Esophagus squamous epithelium (tissue), 5 donors: ENCODE data around the gene CHI3L2. TPM values are rescaled to one million over a fixed set of nuclear protein-coding genes. Genes with fewer than 3 reads are reported as not detected.
A peak's percentile ranks its signal among the peaks of the same experiment; 100 is the strongest.

Source experiments
- DNase-seq: peaks from one replicate; lab custom pipeline; 2025; lab: John Stamatoyannopoulos, UW
- H3K27ac ChIP-seq, 4 donors: fragments of 200-600 bp; sonication (generic); one replicate each; pipeline ENCODE4 v1.5.1; 2016 to 2019; ENCODE audit warnings: mild to moderate bottlenecking in 1 of 4
- H3K27me3 ChIP-seq, 4 donors: fragments of 200-600 bp; sonication (generic); 1 replicate in 3 of 4; 2 replicates in 1 of 4; pipeline versions ENCODE4 v1.5.1 to v1.6.0; 2017 to 2021; ENCODE audit warnings: antibody characterized with exemption in 1 of 4
- H3K36me3 ChIP-seq, 3 donors: fragments of 200-600 bp; sonication (generic); one replicate each; pipeline ENCODE4 v1.5.1; 2016 to 2019
- H3K4me1 ChIP-seq, 3 donors: fragments of 200-600 bp; sonication (generic); one replicate each; pipeline ENCODE4 v1.5.1; 2017 to 2019
- H3K4me3 ChIP-seq, 4 donors: fragments of 200-600 bp; sonication (generic); 1 replicate in 3 of 4; 2 replicates in 1 of 4; pipeline ENCODE4 v1.5.1; 2016 to 2019; ENCODE audit warnings: mild to moderate bottlenecking in 2 of 4, moderate library complexity in 1 of 4
- H3K9me3 ChIP-seq, 3 donors: fragments of 200-600 bp; sonication (generic); one replicate each; pipeline ENCODE4 v1.5.1; 2016 to 2019
- POLR2A ChIP-seq, 4 donors: fragments of 450-650 bp; IDR thresholded peaks; one replicate each; pipeline ENCODE4 v1.6.1; 2017; ENCODE audit warnings: antibody characterized with exemption in 4 of 4, mild to moderate bottlenecking in 4 of 4, moderate library complexity in 3 of 4
- WGBS, 2 donors: methylation state at CpG; one replicate each; pipeline ENCODE4 v1.1.5; 2018; 5-methylcytosine and 5-hydroxymethylcytosine counted together
- intact Hi-C: fragments of 100-400 bp; cut with DNase I; formaldehyde crosslinking; loops from one replicate; pipeline ENCODE4 v1.15.0; 2022
- total RNA-seq, 4 donors: library from RNA; depleted of rRNA; stranded (reverse); fragments of >200 nt; gene quantifications; one replicate each; pipeline ENCODE4 v1.1.0, GENCODE V29; 2016
- TF ChIP-seq, protein P1 (sequence below), 6 experiments: fragments of 450-650 bp in 4 of 6; fragments of 200-600 bp in 2 of 6; sonication (generic) in 2 of 6; IDR thresholded peaks; one replicate each; pipeline ENCODE4 v1.5.1; 2016 to 2019; ENCODE audit warnings: antibody characterized with exemption in 6 of 6, mild to moderate bottlenecking in 4 of 6, moderate library complexity in 4 of 6
- donor health status: DM: yes; HTN: yes; CAD: no.

Gene CHI3L2
- total RNA-seq, 4 donors from 2014 or later: 0.57 to 42.4 (median 1.8) TPM

GRCh38 chr1:111225717-111226400, 1.7 kb upstream of the CHI3L2 start:
- intact Hi-C loops: loop anchor here (5.0 to 10.0 kb wide), 2 partner anchors 109 to 171 kb away; no protein-coding TSS in a partner anchor
- Histone ChIP-seq H3K4me3 (no peak overlapping the region), H3K9me3 (no peaks in the 10 kb centered on the region), H3K36me3 (no peaks in the 10 kb centered on the region), H3K27me3 (no peaks in the 10 kb centered on the region), H3K27ac (no peak overlapping the region), H3K4me1 (peaks cover 13 to 49% (median 35%) of the 10 kb centered on the region in 3 donors)
- 55 to 57% methylated on average over 6 of the region's 6 CpGs for WGBS, 2 donors
- DNase-seq: no peak
- TF ChIP-seq POLR2A (IDR thresholded peaks at IDR 0.05): no peak
- TF ChIP-seq, protein P1, sequence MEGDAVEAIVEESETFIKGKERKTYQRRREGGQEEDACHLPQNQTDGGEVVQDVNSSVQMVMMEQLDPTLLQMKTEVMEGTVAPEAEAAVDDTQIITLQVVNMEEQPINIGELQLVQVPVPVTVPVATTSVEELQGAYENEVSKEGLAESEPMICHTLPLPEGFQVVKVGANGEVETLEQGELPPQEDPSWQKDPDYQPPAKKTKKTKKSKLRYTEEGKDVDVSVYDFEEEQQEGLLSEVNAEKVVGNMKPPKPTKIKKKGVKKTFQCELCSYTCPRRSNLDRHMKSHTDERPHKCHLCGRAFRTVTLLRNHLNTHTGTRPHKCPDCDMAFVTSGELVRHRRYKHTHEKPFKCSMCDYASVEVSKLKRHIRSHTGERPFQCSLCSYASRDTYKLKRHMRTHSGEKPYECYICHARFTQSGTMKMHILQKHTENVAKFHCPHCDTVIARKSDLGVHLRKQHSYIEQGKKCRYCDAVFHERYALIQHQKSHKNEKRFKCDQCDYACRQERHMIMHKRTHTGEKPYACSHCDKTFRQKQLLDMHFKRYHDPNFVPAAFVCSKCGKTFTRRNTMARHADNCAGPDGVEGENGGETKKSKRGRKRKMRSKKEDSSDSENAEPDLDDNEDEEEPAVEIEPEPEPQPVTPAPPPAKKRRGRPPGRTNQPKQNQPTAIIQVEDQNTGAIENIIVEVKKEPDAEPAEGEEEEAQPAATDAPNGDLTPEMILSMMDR (IDR thresholded peaks at IDR 0.05): no peak

DNA sequence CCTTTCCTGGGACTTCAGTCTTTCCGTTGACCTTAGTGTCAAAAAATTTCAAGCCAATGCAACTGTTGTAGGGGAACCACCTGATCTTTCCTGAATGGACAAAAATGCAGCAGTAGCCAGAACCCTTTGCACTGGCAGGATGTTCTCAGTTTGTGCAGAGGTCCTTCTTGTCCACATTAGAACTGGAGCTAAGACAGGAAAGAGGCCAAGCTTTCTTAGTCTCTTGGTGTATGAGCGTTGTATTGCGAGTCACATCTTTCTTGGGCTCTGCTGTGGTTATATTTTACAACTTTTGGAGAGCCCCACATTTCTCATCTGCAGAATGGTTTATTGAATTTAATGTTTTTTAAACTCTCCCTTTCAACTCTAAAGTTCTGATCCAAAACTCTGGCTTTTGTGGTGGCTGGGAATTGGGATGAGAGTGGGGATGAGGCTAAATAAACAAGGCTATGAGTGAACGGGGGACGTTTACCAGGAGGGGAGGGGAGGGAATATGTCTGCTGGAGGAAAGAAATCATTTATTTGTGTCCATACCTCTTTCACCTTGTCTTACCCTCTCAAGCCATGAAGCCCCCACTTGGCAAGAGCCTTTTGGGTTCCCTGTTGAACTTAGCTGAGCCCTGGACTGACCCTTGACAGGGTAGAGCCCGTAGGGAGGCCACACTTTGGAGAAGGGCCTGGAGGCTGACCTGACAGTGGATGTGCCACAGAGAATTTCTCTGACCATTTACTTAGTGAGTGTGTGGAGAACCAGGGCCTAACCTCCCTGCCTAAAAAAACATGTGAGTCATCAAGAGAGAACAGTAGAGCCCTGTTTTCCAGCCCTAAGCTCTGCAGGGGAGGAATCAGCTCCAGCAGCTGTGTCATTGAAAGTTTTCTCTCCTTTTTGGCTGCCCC, 586 bp downstream of the CHI3L2 start:
- DNase-seq: no peak
- WGBS, 2 donors: 66 to 85% methylated on average over 5 to 6 of the region's 6 CpGs

GRCh38 chr1:111228748-111229126, 1.2 kb downstream of the CHI3L2 start:
- Histone ChIP-seq H3K27ac (peak overlapping the region in 3 of 4 donors; percentile 12 to 57 (median 24)), H3K4me3 (no peak overlapping the region), H3K9me3 (no peaks in the 10 kb centered on the region), H3K36me3 (no peaks in the 10 kb centered on the region), H3K4me1 (peaks cover 0 to 23% (median 17%) of the 10 kb centered on the region in 3 donors), H3K27me3 (no peaks in the 10 kb centered on the region)
- no peak for DNase-seq
- 55 to 74% methylated on average over 2 of the region's 2 CpGs for WGBS, 2 donors
- intact Hi-C loops: loop anchor here (5.0 to 10.0 kb wide), 2 partner anchors 106 to 169 kb away; no protein-coding TSS in a partner anchor
- no peak for TF ChIP-seq POLR2A (IDR thresholded peaks at IDR 0.05)
- TF ChIP-seq, protein P1 (IDR thresholded peaks at IDR 0.05): no peak

More for the DNA sequence above, 586 bp downstream of the CHI3L2 start:
- H3K4me1 ChIP-seq: peaks cover 0 to 26% (median 20%) of the 10 kb centered on the region in 3 donors
- H3K36me3 ChIP-seq: no peaks in the 10 kb centered on the region
- H3K27ac ChIP-seq: peak overlapping the region in 3 of 4 donors; percentile 12 to 68 (median 57)
- intact Hi-C loops: loop anchor here (5.0 to 10.0 kb wide), 2 partner anchors 107 to 169 kb away; no protein-coding TSS in a partner anchor
- H3K9me3 ChIP-seq: no peaks in the 10 kb centered on the region
- TF ChIP-seq POLR2A (IDR thresholded peaks at IDR 0.05): no peak
- TF ChIP-seq, protein P1 (IDR thresholded peaks at IDR 0.05): no peak
- H3K4me3 ChIP-seq: no peak overlapping the region
- H3K27me3 ChIP-seq: no peaks in the 10 kb centered on the region

GRCh38 chr1:111232134-111232533, 4.6 kb downstream of the CHI3L2 start:
- Histone ChIP-seq H3K9me3 (no peaks in the 10 kb centered on the region), H3K27me3 (no peaks in the 10 kb centered on the region), H3K27ac (no peak overlapping the region), H3K4me3 (no peak overlapping the region), H3K36me3 (no peaks in the 10 kb centered on the region), H3K4me1 (peaks cover 0 to 25% (median 17%) of the 10 kb centered on the region in 3 donors)
- no peak for DNase-seq
- intact Hi-C loops: no loop called here
- TF ChIP-seq POLR2A (IDR thresholded peaks at IDR 0.05): no peak
- TF ChIP-seq, protein P1 (IDR thresholded peaks at IDR 0.05): no peak
- 76 to 96% methylated on average over 3 of the region's 3 CpGs for WGBS, 2 donors
